Mesenchymal stem cell (in vitro differentiated cells and primary cell): ENCODE data around the gene UQCRHL.
"Not testable (repeated sequence)": the region's sequence is repeated elsewhere in the genome, so short reads cannot be mapped to it uniquely, and the experiment has no call there.

Experiments used
- DNase-seq: peaks from one replicate; pipeline ENCODE4 v3.0.0-alpha.2; 2013
- H2AFZ ChIP-seq: one replicate; pipeline ENCODE4 v1.6.1; 2013; ENCODE audit warnings: low read depth, mild to moderate bottlenecking, control low read depth, inconsistent platforms, low read length, moderate library complexity
- H2AK5ac ChIP-seq: 2 replicates; pipeline ENCODE4 v1.6.1; 2013; ENCODE audit warnings: low read length, moderate library complexity, mild to moderate bottlenecking, inconsistent platforms; ENCODE audit not compliant: severe bottlenecking
- H2BK120ac ChIP-seq: one replicate; pipeline ENCODE4 v1.6.1; 2013; ENCODE audit warnings: low read depth, mild to moderate bottlenecking, inconsistent platforms, low read length, moderate library complexity
- H2BK12ac ChIP-seq, 2 experiments: one replicate each; pipeline ENCODE4 v1.6.1; 2013; ENCODE audit warnings: inconsistent platforms in 2 of 2, low read length in 2 of 2, mild to moderate bottlenecking in 2 of 2, moderate library complexity in 2 of 2, control low read depth in 1 of 2
- H2BK15ac ChIP-seq: one replicate; pipeline ENCODE4 v1.6.1; 2013; ENCODE audit warnings: mild to moderate bottlenecking, low read depth, inconsistent platforms; ENCODE audit not compliant: poor library complexity, severe bottlenecking
- H2BK5ac ChIP-seq: 2 replicates; pipeline ENCODE4 v1.6.1; 2013; ENCODE audit warnings: low read depth, mild to moderate bottlenecking, low read length, control low read depth, inconsistent platforms; ENCODE audit not compliant: poor library complexity, severe bottlenecking
- H3K14ac ChIP-seq, 2 experiments: one replicate each; pipeline ENCODE4 v1.6.1; 2013; ENCODE audit warnings: inconsistent platforms in 2 of 2, low read length in 2 of 2, control low read depth in 1 of 2, mild to moderate bottlenecking in 1 of 2, moderate library complexity in 1 of 2
- H3K18ac ChIP-seq, 2 experiments: one replicate each; pipeline ENCODE4 v1.6.1; 2013; ENCODE audit warnings: inconsistent platforms in 2 of 2, low read length in 2 of 2, control low read depth in 1 of 2, low read depth in 1 of 2, mild to moderate bottlenecking in 1 of 2
- H3K23ac ChIP-seq, 2 experiments: one replicate each; pipeline ENCODE4 v1.6.1; 2013; ENCODE audit warnings: inconsistent platforms in 2 of 2, low read length in 2 of 2, mild to moderate bottlenecking in 2 of 2, moderate library complexity in 2 of 2, control low read depth in 1 of 2
- H3K27ac ChIP-seq: 2 replicates; pipeline ENCODE4 v1.5.1; 2013; ENCODE audit warnings: mild to moderate bottlenecking, moderate library complexity, low read length, control low read depth, inconsistent platforms; ENCODE audit not compliant: poor library complexity, severe bottlenecking
- H3K27me3 ChIP-seq, 2 experiments: 2 replicates each; pipeline versions ENCODE4 v1.6.1 to v1.7.0; 2013; ENCODE audit warnings: low read length in 2 of 2, mild to moderate bottlenecking in 2 of 2, moderate library complexity in 2 of 2, control low read depth in 1 of 2, inconsistent platforms in 1 of 2; ENCODE audit not compliant: control insufficient read depth in 1 of 2, insufficient read depth in 1 of 2
- H3K36me3 ChIP-seq, 2 experiments: 2 replicates each; pipeline versions ENCODE4 v1.6.1 to v1.7.0; 2013; ENCODE audit warnings: low read length in 2 of 2, control low read depth in 1 of 2, inconsistent platforms in 1 of 2, low read depth in 1 of 2, mild to moderate bottlenecking in 1 of 2; ENCODE audit not compliant: insufficient read depth in 2 of 2, control insufficient read depth in 1 of 2
- H3K4ac ChIP-seq, 2 experiments: one replicate each; pipeline ENCODE4 v1.6.1; 2013; ENCODE audit warnings: inconsistent platforms in 2 of 2, low read length in 2 of 2, mild to moderate bottlenecking in 2 of 2, moderate library complexity in 2 of 2, control low read depth in 1 of 2, low read depth in 1 of 2
- H3K4me1 ChIP-seq: 2 replicates; pipeline ENCODE4 v1.6.1; 2013; ENCODE audit warnings: low read depth, low read length, control low read depth; ENCODE audit not compliant: control insufficient read depth, insufficient read depth
- H3K4me2 ChIP-seq: 2 replicates; pipeline ENCODE4 v1.6.1; 2013; ENCODE audit warnings: low read length, mild to moderate bottlenecking, inconsistent platforms; ENCODE audit not compliant: poor library complexity, severe bottlenecking
- H3K4me3 ChIP-seq, 2 experiments: 2 replicates each; pipeline versions ENCODE4 v1.5.1 to v1.7.0; 2013; ENCODE audit warnings: low read length in 2 of 2, mild to moderate bottlenecking in 2 of 2, control low read depth in 1 of 2, low read depth in 1 of 2; ENCODE audit not compliant: insufficient read depth in 1 of 2
- H3K79me1 ChIP-seq: replicated peaks from 2 replicates; pipeline ENCODE4 v1.6.1; 2013; ENCODE audit warnings: mild to moderate bottlenecking, control low read depth, low read length, inconsistent platforms; ENCODE audit not compliant: poor library complexity, severe bottlenecking
- H3K9ac ChIP-seq: 2 replicates; pipeline ENCODE4 v1.7.0; 2013; ENCODE audit warnings: mild to moderate bottlenecking, low read length, moderate library complexity
- H3K9me3 ChIP-seq: 2 replicates; pipeline ENCODE4 v1.7.0; 2013; ENCODE audit warnings: mild to moderate bottlenecking, low read length; ENCODE audit not compliant: control insufficient read depth
- H4K8ac ChIP-seq: one replicate; pipeline ENCODE4 v1.6.1; 2013; ENCODE audit warnings: inconsistent platforms, mild to moderate bottlenecking, low read length, moderate library complexity
- H4K91ac ChIP-seq: one replicate; pipeline ENCODE4 v1.6.1; 2013; ENCODE audit warnings: mild to moderate bottlenecking, low read length, inconsistent platforms
- WGBS: methylation state at CpG from one replicate; pipeline ENCODE4 v1.1.7; 2013; ENCODE audit warnings: mixed read lengths; 5-methylcytosine and 5-hydroxymethylcytosine counted together

Gene UQCRHL

DNA sequence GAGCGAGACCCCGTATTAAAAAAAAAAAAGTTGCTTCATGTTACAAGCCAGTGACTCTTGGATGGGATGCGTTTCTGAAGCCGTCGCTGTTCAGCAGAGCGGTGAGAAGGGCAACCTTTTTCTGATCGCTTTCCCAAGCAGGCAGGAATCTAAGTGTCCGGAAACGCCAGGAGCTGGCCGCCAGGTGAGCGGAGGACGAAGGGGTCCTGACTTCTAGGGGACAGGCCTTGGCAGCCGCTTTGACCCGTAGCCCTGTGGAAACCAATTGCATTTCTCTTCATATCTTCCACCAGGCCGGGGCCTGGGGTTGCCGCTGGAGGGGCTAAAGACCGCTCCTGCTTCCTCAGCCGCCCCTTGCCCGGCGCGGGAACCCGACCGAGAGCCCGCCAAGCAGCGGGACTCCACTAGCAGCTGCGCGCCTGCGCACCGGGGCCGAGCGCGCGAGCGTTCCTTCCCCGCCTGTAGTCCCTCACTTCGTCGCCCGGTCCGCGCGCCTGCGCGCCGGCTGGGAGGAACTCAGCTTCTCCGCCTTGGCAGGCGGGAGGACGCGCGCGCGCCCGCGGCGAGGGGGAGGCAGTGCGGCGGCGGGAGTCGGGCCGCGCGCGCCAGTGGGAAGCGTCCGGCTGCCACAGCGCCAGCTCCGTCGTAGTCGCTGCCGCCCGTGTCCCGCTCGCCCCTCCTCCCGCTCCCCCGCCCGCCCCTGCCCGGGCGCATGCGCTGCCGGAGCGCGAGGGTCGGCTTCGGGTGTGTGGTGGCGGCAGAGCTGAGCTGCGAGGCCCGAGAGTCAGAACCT lies 39.8 kb upstream of the UQCRHL start, which contains the start of gene SPEN:
TSS of gene SPEN (plus strand) at position 608 of the 793 bp plus-strand sequence. CDS start 361 bp downstream, outside the sequence.
- 2% methylated on average over 55 of the region's 86 CpGs for WGBS

GRCh38 chr1:15846056-15846455 lies 38.6 kb upstream of the UQCRHL start:
- not testable (repeated sequence) for H3K36me3 ChIP-seq, H2AK5ac ChIP-seq, H3K79me1 ChIP-seq, H3K4me2 ChIP-seq, H3K14ac ChIP-seq, DNase-seq, H2BK12ac ChIP-seq, H2AFZ ChIP-seq, H2BK5ac ChIP-seq, H2BK120ac ChIP-seq, H3K27ac ChIP-seq, H3K18ac ChIP-seq, H3K4ac ChIP-seq, H4K91ac ChIP-seq, H4K8ac ChIP-seq, H3K4me1 ChIP-seq, H3K9ac ChIP-seq, H3K23ac ChIP-seq, H3K9me3 ChIP-seq, H3K4me3 ChIP-seq, H3K27me3 ChIP-seq, H2BK15ac ChIP-seq
- 97% methylated on average over 11 of the region's 11 CpGs for WGBS

More for the DNA sequence above, 39.8 kb upstream of the UQCRHL start, which contains the start of gene SPEN:
- Histone ChIP-seq H2AK5ac (peak within 1 kb of the TSS; percentile 59), H3K9me3 (no peaks in the 10 kb centered on the region), H3K14ac (peak within 1 kb of the TSS in 1 of 2 experiments; percentile 95), H4K8ac (peak within 1 kb of the TSS; percentile 95), H2BK12ac (peak within 1 kb of the TSS in 1 of 2 experiments; percentile 88), H3K4me1 (peaks cover 4% of the 10 kb centered on the region), H3K79me1 (peaks cover 6% of the 10 kb centered on the region), H3K4me2 (peak within 1 kb of the TSS; percentile 99), H3K23ac (peak within 1 kb of the TSS; percentile 91 to 98), H3K36me3 (no peaks in the 10 kb centered on the region), H2AFZ (peak within 1 kb of the TSS; percentile 98), H3K9ac (peak within 1 kb of the TSS; percentile 94), H4K91ac (peak within 1 kb of the TSS; percentile 61), H2BK120ac (peak within 1 kb of the TSS; percentile 87), H3K27ac (peak within 1 kb of the TSS; percentile 93), H3K18ac (peak within 1 kb of the TSS; percentile 94 to 96), H2BK15ac (peak within 1 kb of the TSS; percentile 93), H3K4me3 (peak within 1 kb of the TSS; percentile 86 to 97), H3K27me3 (no peaks in the 10 kb centered on the region), H2BK5ac (peak within 1 kb of the TSS; percentile 73), H3K4ac (peak within 1 kb of the TSS; percentile 96 to 99)
- peak; percentile 97 for DNase-seq

- no peaks in the 10 kb centered on the region for H3K9me3 ChIP-seq
- H3K79me1 ChIP-seq: peaks cover 6% of the 10 kb centered on the region
- H3K18ac ChIP-seq: no peak overlapping the region
- H3K27me3 ChIP-seq: no peaks in the 10 kb centered on the region
- no peak overlapping the region for H2BK120ac ChIP-seq
- H2BK12ac ChIP-seq: no peak overlapping the region
- H3K14ac ChIP-seq: no peak overlapping the region
- H3K4me2 ChIP-seq: no peak overlapping the region
- no peak overlapping the region for H2BK5ac ChIP-seq
- peak overlapping the region; percentile 36 for H3K9ac ChIP-seq
- no peak overlapping the region for H2AFZ ChIP-seq
- 100% methylated on average over 2 of the region's 3 CpGs for WGBS
- H4K91ac ChIP-seq: no peak overlapping the region
- H3K4me3 ChIP-seq: no peak overlapping the region
- H3K27ac ChIP-seq: no peak overlapping the region
- no peak overlapping the region for H2AK5ac ChIP-seq
- no peak overlapping the region for H3K23ac ChIP-seq
- no peaks in the 10 kb centered on the region for H3K36me3 ChIP-seq
- no peak overlapping the region for H2BK15ac ChIP-seq
- no peak overlapping the region for H4K8ac ChIP-seq
- DNase-seq: no peak
- H3K4ac ChIP-seq: no peak overlapping the region
- peaks cover 4% of the 10 kb centered on the region for H3K4me1 ChIP-seq
Observed at GRCh38 chr1:15843826-15844572, 36.5 kb upstream of the UQCRHL start.

DNA sequence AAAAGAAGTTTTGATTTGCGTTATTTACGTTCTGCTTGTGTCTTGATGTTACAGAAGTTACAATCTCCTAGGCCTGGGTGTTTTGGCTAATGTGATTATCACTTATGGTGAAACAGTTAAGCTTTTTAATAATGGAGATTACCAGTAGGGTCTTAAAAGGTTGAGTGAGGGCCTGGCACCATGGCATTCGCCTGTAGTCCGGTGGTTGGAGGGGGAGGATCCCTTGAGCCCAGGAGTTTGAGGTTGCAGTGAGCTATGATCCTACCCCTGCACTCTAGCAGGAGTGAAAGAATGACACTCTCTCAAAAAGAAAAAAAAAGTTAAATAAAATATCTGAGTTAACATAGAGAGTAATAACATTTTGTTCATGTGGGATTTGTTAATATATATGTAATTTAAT lies 31.3 kb upstream of the UQCRHL start:
- H3K4me2 ChIP-seq: no peak overlapping the region
- no peaks in the 10 kb centered on the region for H3K36me3 ChIP-seq
- WGBS: 98% methylated on average over 4 of the region's 4 CpGs
- H3K9me3 ChIP-seq: no peaks in the 10 kb centered on the region
- no peak overlapping the region for H3K4ac ChIP-seq
- no peak overlapping the region for H2AK5ac ChIP-seq
- H2BK15ac ChIP-seq: no peak overlapping the region
- H3K18ac ChIP-seq: no peak overlapping the region
- H2AFZ ChIP-seq: no peak overlapping the region
- H4K8ac ChIP-seq: no peak overlapping the region
- no peak for DNase-seq
- no peak overlapping the region for H2BK5ac ChIP-seq
- H3K4me3 ChIP-seq: no peak overlapping the region
- peaks cover 8% of the 10 kb centered on the region for H3K4me1 ChIP-seq
- no peak overlapping the region for H4K91ac ChIP-seq
- no peak overlapping the region for H2BK12ac ChIP-seq
- no peak overlapping the region for H3K23ac ChIP-seq
- H3K79me1 ChIP-seq: peaks cover 6% of the 10 kb centered on the region
- H3K27ac ChIP-seq: no peak overlapping the region
- no peak overlapping the region for H2BK120ac ChIP-seq
- H3K14ac ChIP-seq: no peak overlapping the region
- H3K27me3 ChIP-seq: no peaks in the 10 kb centered on the region
- no peak overlapping the region for H3K9ac ChIP-seq
